GM19023 (cell line): ENCODE data around the gene KLHL40.
"Not testable (repeated sequence)": the region's sequence is repeated elsewhere in the genome, so short reads cannot be mapped to it uniquely, and the experiment has no call there.

Experiments used
- ATAC-seq: cut with Tn5 transposase; IDR thresholded peaks from one replicate; pipeline ENCODE4 v1.9.1; 2021; ENCODE audit warnings: mild to moderate bottlenecking, moderate library complexity; ENCODE audit not compliant: unreplicated experiment

KLHL40 gene

GRCh38 chr3:42717306-42717705 is 32.0 kb downstream of the KLHL40 start:
- ATAC-seq = no peak

- ATAC-seq = no peak
These were observed 33.0 kb downstream of the KLHL40 start for GRCh38 chr3:42718338-42718737.

GRCh38 chr3:42719002-42719401 is 33.7 kb downstream of the KLHL40 start:
- ATAC-seq = no peak

- ATAC-seq = no peak
These were observed 34.8 kb downstream of the KLHL40 start for GRCh38 chr3:42720126-42720525.

- ATAC-seq = no peak
These were observed 36.4 kb downstream of the KLHL40 start for GRCh38 chr3:42721690-42722089.

- ATAC-seq = not testable (repeated sequence)
These were observed 37.1 kb downstream of the KLHL40 start for GRCh38 chr3:42722442-42722841.

- no peak for ATAC-seq
These were observed 37.9 kb downstream of the KLHL40 start for GRCh38 chr3:42723219-42723618.

- ATAC-seq = no peak
These were observed 40.1 kb downstream of the KLHL40 start for GRCh38 chr3:42725454-42725853.

- ATAC-seq = no peak
These were observed 42.7 kb downstream of the KLHL40 start for GRCh38 chr3:42728056-42728455.

- ATAC-seq = no peak
These were observed 43.5 kb downstream of the KLHL40 start for GRCh38 chr3:42728668-42729364.

GRCh38 chr3:42729404-42730145 is 44.2 kb downstream of the KLHL40 start:
- ATAC-seq = no peak

- ATAC-seq = no peak
These were observed 45.0 kb downstream of the KLHL40 start for GRCh38 chr3:42730294-42730693.

GRCh38 chr3:42730706-42731420 is 45.5 kb downstream of the KLHL40 start:
- no peak for ATAC-seq

GRCh38 chr3:42731476-42732195 is 46.3 kb downstream of the KLHL40 start:
- ATAC-seq = no peak

GRCh38 chr3:42732196-42732828 is 47.0 kb downstream of the KLHL40 start:
- ATAC-seq = no peak

- ATAC-seq = no peak
These were observed 47.6 kb downstream of the KLHL40 start for GRCh38 chr3:42732829-42733459.

- ATAC-seq = no peak
These were observed 48.3 kb downstream of the KLHL40 start for GRCh38 chr3:42733501-42734262.

- ATAC-seq = no peak
These were observed 49.0 kb downstream of the KLHL40 start for GRCh38 chr3:42734263-42734860.

- no peak for ATAC-seq
These were observed 49.7 kb downstream of the KLHL40 start for GRCh38 chr3:42735019-42735418.
